OCI-LY3 (cell line): ENCODE data around the gene MACROD1.

Experiments used
- H2AFZ ChIP-seq: fragments of 200-600, 300-600 bp; shearing (Covaris generic); 2 replicates; pipeline ENCODE4 v1.6.0; 2014; ENCODE audit warnings: antibody characterized with exemption, low read depth, low read length
- H3K27ac ChIP-seq: fragments of 200-600, 300-600 bp; sonication (generic); 2 replicates; pipeline ENCODE4 v1.5.1; 2014; ENCODE audit warnings: mild to moderate bottlenecking, low read length, moderate library complexity, mixed read lengths
- H3K27me3 ChIP-seq: fragments of 200-600, 300-600 bp; sonication (generic); 2 replicates; pipeline ENCODE4 v1.6.1; 2014; ENCODE audit warnings: low read depth, low read length, mixed read lengths
- H3K36me3 ChIP-seq: fragments of 200-600, 300-600 bp; sonication (generic); replicated peaks from 2 replicates; pipeline ENCODE3; 2014; ENCODE audit warnings: low read depth, low read length, mixed read lengths
- H3K4me1 ChIP-seq: fragments of 300-600, 200-600 bp; sonication (generic); 2 replicates; pipeline ENCODE4 v1.6.1; 2014; ENCODE audit warnings: low read length, mixed read lengths
- H3K4me2 ChIP-seq: fragments of 200-600, 300-600 bp; sonication (generic); 2 replicates; pipeline ENCODE4 v1.6.1; 2014; ENCODE audit warnings: low read length, mixed read lengths
- H3K4me3 ChIP-seq: fragments of 300-600, 200-600 bp; sonication (generic); 2 replicates; pipeline ENCODE4 v1.5.1; 2014; ENCODE audit warnings: antibody characterized with exemption, mild to moderate bottlenecking, low read length, moderate library complexity
- H3K79me2 ChIP-seq: fragments of 300-600, 200-600 bp; shearing (Covaris generic); 2 replicates; pipeline ENCODE4 v1.6.1; 2014; ENCODE audit warnings: mild to moderate bottlenecking, low read length, mixed read lengths
- H3K9ac ChIP-seq: fragments of 300-600, 200-600 bp; shearing (Covaris generic); 2 replicates; pipeline ENCODE4 v1.6.0; 2014; ENCODE audit warnings: mild to moderate bottlenecking, low read length, moderate library complexity
- H3K9me3 ChIP-seq: fragments of 200-600, 300-600 bp; shearing (Covaris generic); 2 replicates; pipeline ENCODE4 v1.6.1; 2014; ENCODE audit warnings: low read length, mixed read lengths; ENCODE audit not compliant: insufficient read depth
- H4K20me1 ChIP-seq: fragments of 200-600, 300-600 bp; sonication (generic); 2 replicates; pipeline ENCODE4 v1.6.1; 2016; ENCODE audit warnings: low read length, mixed read lengths; ENCODE audit not compliant: insufficient read depth
- CTCF ChIP-seq: fragments of 200-600, 300-600 bp; sonication (generic); IDR thresholded peaks from 2 replicates; pipeline ENCODE4 v1.5.1; 2014; ENCODE audit warnings: antibody characterized with exemption, low read length, low read depth
- EZH2phosphoT487 ChIP-seq: fragments of 200-600 bp; shearing (Covaris generic); IDR thresholded peaks from 2 replicates; pipeline ENCODE4 v1.6.1; 2018; ENCODE audit warnings: antibody characterized with exemption, mixed run types, low read depth

MACROD1 gene

DNA sequence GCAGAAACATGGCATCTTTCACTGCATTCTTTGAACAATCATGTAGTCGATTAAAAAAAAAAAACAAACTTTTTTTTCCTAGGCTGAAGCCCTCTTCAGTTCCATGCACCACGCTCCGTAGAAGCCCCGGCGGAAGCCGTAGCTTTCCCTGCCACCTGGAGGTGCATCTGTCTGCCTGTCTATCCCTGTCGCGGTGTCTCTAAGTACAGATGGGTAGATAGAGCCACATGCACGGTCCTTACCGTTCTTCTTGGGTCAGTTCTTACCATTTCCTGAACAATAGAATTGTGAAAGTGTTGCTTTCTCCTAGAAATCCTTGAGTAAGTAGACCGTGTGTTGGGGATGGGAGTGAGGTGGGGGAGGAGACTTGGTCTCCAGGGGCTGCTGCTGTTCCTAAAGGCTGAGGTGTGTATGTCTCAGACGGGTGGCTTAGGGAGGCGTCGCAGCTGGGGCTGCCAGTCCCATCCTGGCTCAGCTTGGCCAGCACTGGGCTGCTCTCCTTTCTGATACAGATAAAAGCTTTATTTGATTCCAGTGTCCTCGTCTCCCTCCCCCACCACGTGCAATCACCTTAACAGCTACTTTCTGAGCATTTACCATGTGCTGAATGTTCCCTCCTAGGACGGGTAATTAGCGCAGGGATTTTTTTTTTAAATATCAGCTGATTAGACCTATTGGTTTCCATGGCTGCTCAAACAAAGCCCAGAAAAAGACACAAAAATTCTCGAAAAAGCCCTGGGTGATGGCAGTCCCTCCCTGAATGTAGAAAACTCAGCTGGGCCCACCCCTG lies 46.8 kb downstream of the MACROD1 start:
- no peak overlapping the region for H3K9ac ChIP-seq
- H2AFZ ChIP-seq, result no peak overlapping the region
- H3K4me3 ChIP-seq, result no peak overlapping the region
- H3K36me3 ChIP-seq, result no peaks in the 10 kb centered on the region
- no peaks in the 10 kb centered on the region for H3K9me3 ChIP-seq
- H3K4me1 ChIP-seq, result peaks cover 3% of the 10 kb centered on the region; the same call in 1 of the 2 replicates
- no peak for TF ChIP-seq CTCF
- no peak for TF ChIP-seq EZH2phosphoT487
- 0 out of 2 replicates have a peak, but pooled peaks cover 7% of the 10 kb centered on the region for H4K20me1 ChIP-seq
- H3K27ac ChIP-seq, result no peak overlapping the region
- no peak overlapping the region for H3K4me2 ChIP-seq
- no peaks in the 10 kb centered on the region for H3K79me2 ChIP-seq
- H3K27me3 ChIP-seq, result no peaks in the 10 kb centered on the region

- Histone ChIP-seq H2AFZ (no peak overlapping the region), H3K36me3 (no peaks in the 10 kb centered on the region), H4K20me1 (0 out of 2 replicates have a peak, but pooled peaks cover 3% of the 10 kb centered on the region), H3K27me3 (no peaks in the 10 kb centered on the region), H3K9ac (no peak overlapping the region), H3K79me2 (no peaks in the 10 kb centered on the region), H3K4me3 (no peak overlapping the region), H3K4me1 (peaks cover 3% of the 10 kb centered on the region; the same call in 1 of the 2 replicates), H3K4me2 (no peak overlapping the region), H3K27ac (no peak overlapping the region), H3K9me3 (no peaks in the 10 kb centered on the region)
- TF ChIP-seq CTCF (no peak), EZH2phosphoT487 (no peak)
These were observed 48.0 kb downstream of the MACROD1 start for GRCh38 chr11:64117763-64118459.

DNA sequence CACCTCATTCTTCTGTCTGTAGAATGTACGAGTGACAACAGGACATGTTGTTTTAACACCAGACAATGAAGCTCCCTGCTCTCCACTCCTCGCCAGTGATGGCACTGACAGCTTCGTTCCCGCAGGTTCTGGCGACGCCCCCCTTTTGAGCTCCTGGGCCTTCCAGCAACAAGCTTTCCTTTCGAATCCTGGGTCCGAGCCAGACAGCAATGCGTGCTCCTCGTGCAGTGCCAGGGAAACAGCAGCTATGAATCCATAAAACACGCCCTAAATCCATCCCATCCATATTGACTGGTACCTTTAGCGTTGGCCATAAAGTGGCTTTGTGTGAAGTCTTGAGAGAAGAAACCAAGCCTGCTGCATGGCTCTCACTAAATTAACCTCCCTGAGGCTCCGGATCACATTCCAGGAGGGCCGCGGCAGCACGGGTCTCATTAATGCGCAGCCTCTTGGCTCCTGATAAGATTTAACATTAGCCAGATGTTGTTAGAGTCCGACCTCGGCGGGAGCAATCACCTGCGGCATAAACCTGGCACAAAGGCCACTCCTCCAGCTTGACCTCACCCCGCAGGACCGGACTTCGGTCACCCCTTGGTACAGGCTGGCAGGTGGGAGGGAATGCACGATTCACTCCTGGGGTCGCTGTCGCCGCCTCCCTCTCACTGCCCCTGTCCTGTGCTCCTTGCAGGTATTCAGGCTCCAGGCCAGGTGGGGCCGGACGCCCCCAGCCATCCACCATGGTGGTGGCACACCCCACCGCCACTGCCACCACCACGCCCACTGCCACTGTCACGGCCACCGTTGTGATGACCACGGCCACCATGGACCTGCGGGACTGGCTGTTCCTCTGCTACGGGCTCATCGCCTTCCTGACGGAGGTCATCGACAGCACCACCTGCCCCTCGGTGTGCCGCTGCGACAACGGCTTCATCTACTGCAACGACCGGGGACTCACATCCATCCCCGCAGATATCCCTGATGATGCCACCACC lies 50.1 kb downstream of the MACROD1 start:
- Histone ChIP-seq H4K20me1 (0 out of 2 replicates have a peak, but pooled peaks cover 3% of the 10 kb centered on the region), H3K79me2 (no peaks in the 10 kb centered on the region), H3K9me3 (no peaks in the 10 kb centered on the region), H3K36me3 (no peaks in the 10 kb centered on the region), H2AFZ (no peak overlapping the region), H3K4me3 (no peak overlapping the region), H3K27me3 (no peaks in the 10 kb centered on the region), H3K4me1 (no peaks in the 10 kb centered on the region), H3K4me2 (no peak overlapping the region), H3K9ac (no peak overlapping the region), H3K27ac (no peak overlapping the region)
- no peak for TF ChIP-seq EZH2phosphoT487
- TF ChIP-seq CTCF, result no peak
